IPS DF 6.9 (cell line): Measurements from ENCODE around the gene SLC10A7.

Source experiments
- DNase-seq: peaks from one replicate; pipeline ENCODE4 v3.0.0-alpha.2; 2013; ENCODE audit warnings: low read depth, low spot score
- H3K27ac ChIP-seq: one replicate; pipeline ENCODE4 v1.5.1; 2013; ENCODE audit warnings: low read length, control low read depth
- H3K27me3 ChIP-seq: 2 replicates; pipeline ENCODE4 v1.6.1; 2013; ENCODE audit warnings: mild to moderate bottlenecking, low read length; ENCODE audit not compliant: control insufficient read depth, insufficient read depth
- H3K36me3 ChIP-seq: 2 replicates; pipeline ENCODE4 v1.6.1; 2013; ENCODE audit warnings: low read length; ENCODE audit not compliant: control insufficient read depth, insufficient read depth
- H3K4me1 ChIP-seq: 2 replicates; pipeline ENCODE4 v1.6.1; 2013; ENCODE audit warnings: low read length; ENCODE audit not compliant: control insufficient read depth, insufficient read depth
- H3K4me3 ChIP-seq: 2 replicates; pipeline ENCODE4 v1.5.1; 2013; ENCODE audit warnings: mild to moderate bottlenecking, low read length
- H3K9me3 ChIP-seq: 2 replicates; pipeline ENCODE4 v1.6.1; 2013; ENCODE audit warnings: low read length, inconsistent platforms; ENCODE audit not compliant: control insufficient read depth, insufficient read depth
- WGBS: extraction: QIAGEN DNeasy Blood & Tissue Kit; methylation state at CpG from one replicate; pipeline ENCODE4 v1.1.7; 2013; ENCODE audit warnings: mixed read lengths, missing lambda C conversion rate; ENCODE audit not compliant: insufficient read length, insufficient coverage; 5-methylcytosine and 5-hydroxymethylcytosine counted together

Gene SLC10A7, protein sequence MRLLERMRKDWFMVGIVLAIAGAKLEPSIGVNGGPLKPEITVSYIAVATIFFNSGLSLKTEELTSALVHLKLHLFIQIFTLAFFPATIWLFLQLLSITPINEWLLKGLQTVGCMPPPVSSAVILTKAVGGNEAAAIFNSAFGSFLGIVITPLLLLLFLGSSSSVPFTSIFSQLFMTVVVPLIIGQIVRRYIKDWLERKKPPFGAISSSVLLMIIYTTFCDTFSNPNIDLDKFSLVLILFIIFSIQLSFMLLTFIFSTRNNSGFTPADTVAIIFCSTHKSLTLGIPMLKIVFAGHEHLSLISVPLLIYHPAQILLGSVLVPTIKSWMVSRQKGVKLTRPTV

DNA sequence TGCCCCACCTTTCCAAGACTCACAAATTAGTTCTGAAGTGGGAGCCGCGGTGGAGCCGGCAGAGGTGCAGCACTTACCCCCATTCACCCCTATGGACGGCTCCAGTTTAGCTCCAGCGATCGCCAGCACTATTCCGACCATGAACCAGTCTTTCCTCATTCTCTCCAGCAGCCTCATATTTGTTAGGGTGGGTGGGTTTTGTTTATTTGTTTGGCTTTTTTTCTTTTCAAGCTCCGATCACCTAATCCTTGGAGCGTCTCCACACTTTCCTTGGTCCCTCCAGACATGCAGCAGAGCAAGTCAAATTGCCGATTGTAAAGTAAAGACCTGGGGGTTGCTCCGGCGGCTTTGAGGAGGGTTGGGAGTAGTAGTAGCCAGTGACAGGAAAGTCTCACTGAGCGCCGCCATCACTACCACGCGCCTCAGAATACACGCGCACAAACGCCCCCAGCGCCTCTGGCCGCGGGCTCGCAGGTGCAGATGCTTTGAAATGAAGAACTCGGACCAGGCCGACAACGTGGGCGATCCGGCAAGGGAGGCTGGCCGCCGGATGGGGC, at the start of gene SLC10A7:
Gene SLC10A7, minus strand, starts transcription at position 400 of the 557 bp plus-strand sequence. Its CDS starts 223 bp downstream, at position 177.
- Histone ChIP-seq H3K9me3 (no peaks in the 10 kb centered on the region), H3K27ac (no peak within 1 kb of the TSS), H3K27me3 (no peaks in the 10 kb centered on the region; the same call in 1 of the 2 replicates), H3K4me1 (peaks cover 1% of the 10 kb centered on the region; the same call in 1 of the 2 replicates), H3K4me3 (peak within 1 kb of the TSS; percentile 63), H3K36me3 (no peaks in the 10 kb centered on the region)
- WGBS: no CpG with 5 or more reads among the region's 30 CpGs
- DNase-seq: no peak

GRCh38 chr4:146567396-146567795, 45.7 kb upstream of the SLC10A7 start:
- no CpG with 5 or more reads among the region's 2 CpGs for WGBS
- DNase-seq: no peak
- no peak overlapping the region for H3K27ac ChIP-seq

DNA sequence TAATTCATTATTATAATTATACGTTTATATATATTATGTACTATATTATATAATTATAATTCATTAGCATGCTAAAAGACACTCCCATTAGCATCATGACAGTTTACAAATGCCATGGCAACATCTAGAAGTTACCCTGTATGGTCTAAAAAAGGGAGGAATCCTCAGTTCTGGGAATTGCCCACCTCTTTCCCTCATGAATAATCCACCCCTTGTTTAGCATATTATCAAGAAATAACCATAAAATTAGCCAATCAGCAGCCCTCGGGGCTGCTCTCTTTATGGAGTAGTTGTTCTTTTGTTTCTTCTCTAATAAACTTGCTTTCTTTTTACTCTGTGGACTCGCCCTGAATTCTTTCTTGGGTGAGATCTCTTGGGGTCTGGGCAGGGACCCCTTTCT, 42.8 kb upstream of the SLC10A7 start:
- 100% methylated on average over 1 of the region's 3 CpGs for WGBS
- H3K27ac ChIP-seq: no peak overlapping the region
- no peaks in the 10 kb centered on the region for H3K9me3 ChIP-seq
- no peaks in the 10 kb centered on the region for H3K4me1 ChIP-seq
- DNase-seq: no peak
- H3K4me3 ChIP-seq: no peak overlapping the region
- no peaks in the 10 kb centered on the region for H3K36me3 ChIP-seq
- no peaks in the 10 kb centered on the region for H3K27me3 ChIP-seq

More at GRCh38 chr4:146567396-146567795, 45.7 kb upstream of the SLC10A7 start:
- Histone ChIP-seq H3K36me3 (no peaks in the 10 kb centered on the region), H3K9me3 (no peaks in the 10 kb centered on the region), H3K4me3 (no peak overlapping the region), H3K27me3 (no peaks in the 10 kb centered on the region), H3K4me1 (no peaks in the 10 kb centered on the region)

- DNase-seq: no peak
- Histone ChIP-seq H3K4me1 (no peaks in the 10 kb centered on the region), H3K36me3 (no peaks in the 10 kb centered on the region), H3K27me3 (no peaks in the 10 kb centered on the region), H3K27ac (no peak overlapping the region), H3K9me3 (no peaks in the 10 kb centered on the region), H3K4me3 (no peak overlapping the region)
- no CpG with 5 or more reads among the region's 3 CpGs for WGBS
These were observed 28.4 kb upstream of the SLC10A7 start for GRCh38 chr4:146550161-146550560.

- DNase-seq: no peak
- Histone ChIP-seq H3K4me3 (no peak overlapping the region), H3K27ac (no peak overlapping the region), H3K9me3 (no peaks in the 10 kb centered on the region), H3K4me1 (no peaks in the 10 kb centered on the region), H3K27me3 (no peaks in the 10 kb centered on the region), H3K36me3 (no peaks in the 10 kb centered on the region)
- WGBS: no CpG with 5 or more reads among the region's 1 CpG
These were observed 26.7 kb upstream of the SLC10A7 start for GRCh38 chr4:146548443-146548842.

DNA sequence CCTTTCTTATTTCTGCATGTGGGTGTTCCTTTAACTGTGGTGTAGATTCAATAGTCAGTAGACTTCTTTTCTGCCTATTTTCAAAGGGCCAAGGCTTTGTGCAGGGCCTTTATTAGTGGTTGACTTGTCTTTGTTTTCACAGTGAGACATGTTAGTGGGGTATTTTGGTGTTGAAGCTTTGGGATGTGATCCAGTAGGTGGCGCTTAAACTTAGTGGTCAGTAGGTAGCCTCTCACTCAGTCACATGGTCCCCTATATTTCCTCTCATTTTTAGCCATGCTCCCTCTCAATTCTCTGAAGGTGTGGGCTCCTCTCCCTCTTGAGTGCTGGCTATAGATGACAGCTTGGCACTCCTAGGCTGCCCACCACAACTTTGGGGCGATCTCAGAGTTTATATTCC, 23.4 kb upstream of the SLC10A7 start:
- WGBS: no CpG with 5 or more reads among the region's 2 CpGs
- Histone ChIP-seq H3K9me3 (no peaks in the 10 kb centered on the region), H3K27me3 (no peaks in the 10 kb centered on the region), H3K4me1 (no peaks in the 10 kb centered on the region), H3K27ac (no peak overlapping the region), H3K4me3 (no peak overlapping the region), H3K36me3 (no peaks in the 10 kb centered on the region)
- peak; percentile 54 for DNase-seq

GRCh38 chr4:146534178-146534577, 12.4 kb upstream of the SLC10A7 start:
- Histone ChIP-seq H3K27me3 (no peaks in the 10 kb centered on the region), H3K4me3 (no peak overlapping the region), H3K4me1 (no peaks in the 10 kb centered on the region)

GRCh38 chr4:146525754-146526153, 4.0 kb upstream of the SLC10A7 start:
- no peak for DNase-seq
- WGBS: no CpG with 5 or more reads among the region's 2 CpGs
- Histone ChIP-seq H3K27ac (no peak overlapping the region), H3K27me3 (no peaks in the 10 kb centered on the region; the same call in 1 of the 2 replicates), H3K9me3 (no peaks in the 10 kb centered on the region), H3K4me1 (peaks cover under 1% of the 10 kb centered on the region; the same call in 1 of the 2 replicates), H3K36me3 (no peaks in the 10 kb centered on the region), H3K4me3 (no peak overlapping the region)

More at GRCh38 chr4:146534178-146534577, 12.4 kb upstream of the SLC10A7 start:
- Histone ChIP-seq H3K27ac (no peak overlapping the region), H3K9me3 (no peaks in the 10 kb centered on the region), H3K36me3 (no peaks in the 10 kb centered on the region)
- DNase-seq: no peak

DNA sequence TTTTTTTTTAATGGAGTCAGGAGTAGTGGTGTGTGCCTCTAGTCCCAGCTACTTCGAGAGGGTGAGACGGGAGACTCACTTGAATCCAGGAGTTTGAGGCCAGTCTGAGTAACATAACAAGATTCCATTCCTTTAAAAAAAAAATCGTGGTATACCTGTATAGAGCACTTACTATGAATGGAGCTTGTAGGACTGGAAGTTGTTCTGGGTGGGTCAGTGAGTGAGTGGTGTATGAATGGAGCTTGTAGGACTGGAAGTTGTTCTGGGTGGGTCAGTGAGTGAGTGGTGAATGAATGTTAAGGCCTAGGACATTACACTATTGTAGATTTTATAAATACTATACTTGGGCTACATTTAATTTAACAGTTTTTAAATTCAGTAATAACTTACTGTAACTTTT, 2.9 kb upstream of the SLC10A7 start:
- H3K36me3 ChIP-seq: no peaks in the 10 kb centered on the region
- no peaks in the 10 kb centered on the region; the same call in 1 of the 2 replicates for H3K27me3 ChIP-seq
- H3K4me1 ChIP-seq: peaks cover 1% of the 10 kb centered on the region; the same call in 1 of the 2 replicates
- DNase-seq: no peak
- no peak overlapping the region for H3K27ac ChIP-seq
- no CpG with 5 or more reads among the region's 3 CpGs for WGBS
- H3K4me3 ChIP-seq: no peak overlapping the region
- no peaks in the 10 kb centered on the region for H3K9me3 ChIP-seq

DNA sequence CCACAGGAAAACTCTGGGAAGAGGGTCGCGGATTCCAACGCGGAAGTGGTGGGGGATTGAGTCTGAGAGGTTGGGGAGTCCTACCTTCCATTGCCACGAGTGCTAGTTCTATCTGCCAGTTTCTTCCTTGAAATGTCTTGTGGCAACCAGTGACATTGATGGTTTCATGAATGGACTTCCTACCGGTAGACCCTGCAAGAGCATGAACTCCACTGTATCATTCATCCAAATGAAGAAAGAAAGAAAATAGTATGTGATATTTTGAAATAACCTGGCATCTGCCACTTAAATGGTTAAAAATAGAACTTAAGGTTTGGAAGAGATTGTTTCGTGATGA, 1.1 kb upstream of the SLC10A7 start:
- WGBS: no CpG with 5 or more reads among the region's 7 CpGs
- H3K27ac ChIP-seq: no peak overlapping the region

More for the DNA sequence above, 1.1 kb upstream of the SLC10A7 start:
- H3K36me3 ChIP-seq: no peaks in the 10 kb centered on the region
- H3K4me1 ChIP-seq: peaks cover 1% of the 10 kb centered on the region; the same call in 1 of the 2 replicates
- DNase-seq: no peak
- no peaks in the 10 kb centered on the region; the same call in 1 of the 2 replicates for H3K27me3 ChIP-seq
- peak overlapping the region; percentile 63 for H3K4me3 ChIP-seq
- no peaks in the 10 kb centered on the region for H3K9me3 ChIP-seq
